ENCODE results near the gene POLR2H. TPM values are rescaled to one million over a fixed set of nuclear protein-coding genes. Genes with fewer than 3 reads are reported as not detected.

POLR2H gene
- total RNA-seq, 1 donor from 2014 or later, result 57.7 TPM

GRCh38 chr3:184344579-184345316 is 16.8 kb upstream of the POLR2H start:
- DNase-seq (ENCODE audit: extremely low spot score, unreplicated experiment), result no peak
- Mint-ChIP-seq H3K36me3 (ENCODE audit: unreplicated experiment) (peaks cover 13% of the 10 kb centered on the region), H3K9me3 (ENCODE audit: unreplicated experiment) (no peaks in the 10 kb centered on the region), H3K27me3 (ENCODE audit: unreplicated experiment) (no peaks in the 10 kb centered on the region), H3K4me3 (ENCODE audit: unreplicated experiment) (no peak overlapping the region), H3K27ac (ENCODE audit: unreplicated experiment) (no peak overlapping the region), H3K4me1 (ENCODE audit: unreplicated experiment) (peaks cover 35% of the 10 kb centered on the region)
- TF ChIP-seq CTCF (IDR thresholded peaks at IDR 0.05), result no peak

- DNase-seq (ENCODE audit: extremely low spot score, unreplicated experiment), result no peak
- Mint-ChIP-seq H3K9me3 (ENCODE audit: unreplicated experiment) (no peaks in the 10 kb centered on the region), H3K27ac (ENCODE audit: unreplicated experiment) (peak overlapping the region; percentile 88), H3K27me3 (ENCODE audit: unreplicated experiment) (no peaks in the 10 kb centered on the region), H3K36me3 (ENCODE audit: unreplicated experiment) (peaks cover 13% of the 10 kb centered on the region), H3K4me1 (ENCODE audit: unreplicated experiment) (peaks cover 35% of the 10 kb centered on the region), H3K4me3 (ENCODE audit: unreplicated experiment) (peak overlapping the region; percentile 40)
- peak; percentile 58 for TF ChIP-seq CTCF (IDR thresholded peaks at IDR 0.05)
Observed at GRCh38 chr3:184345317-184346144, 16.0 kb upstream of the POLR2H start.

GRCh38 chr3:184346480-184347190 is 14.9 kb upstream of the POLR2H start:
- Mint-ChIP-seq H3K36me3 (ENCODE audit: unreplicated experiment) (peaks cover 11% of the 10 kb centered on the region), H3K9me3 (ENCODE audit: unreplicated experiment) (no peaks in the 10 kb centered on the region), H3K4me3 (ENCODE audit: unreplicated experiment) (no peak overlapping the region), H3K4me1 (ENCODE audit: unreplicated experiment) (peaks cover 36% of the 10 kb centered on the region), H3K27me3 (ENCODE audit: unreplicated experiment) (no peaks in the 10 kb centered on the region), H3K27ac (ENCODE audit: unreplicated experiment) (no peak overlapping the region)
- no peak for TF ChIP-seq CTCF (IDR thresholded peaks at IDR 0.05)
- DNase-seq (ENCODE audit: extremely low spot score, unreplicated experiment), result no peak

- Mint-ChIP-seq H3K9me3 (ENCODE audit: unreplicated experiment) (no peaks in the 10 kb centered on the region), H3K36me3 (ENCODE audit: unreplicated experiment) (peaks cover 13% of the 10 kb centered on the region), H3K4me3 (ENCODE audit: unreplicated experiment) (no peak overlapping the region), H3K27me3 (ENCODE audit: unreplicated experiment) (no peaks in the 10 kb centered on the region), H3K4me1 (ENCODE audit: unreplicated experiment) (peaks cover 43% of the 10 kb centered on the region), H3K27ac (ENCODE audit: unreplicated experiment) (no peak overlapping the region)
- DNase-seq (ENCODE audit: extremely low spot score, unreplicated experiment), result no peak
- TF ChIP-seq CTCF (IDR thresholded peaks at IDR 0.05), result no peak
Observed at GRCh38 chr3:184347321-184348056, 14.0 kb upstream of the POLR2H start.
